Osteocyte (in vitro differentiated cells): Measurements from ENCODE around the gene RAD18. TPM values are rescaled to one million over a fixed set of nuclear protein-coding genes. Genes with fewer than 3 reads are reported as not detected.

Experiments used
- DNase-seq: peaks from one replicate; pipeline ENCODE4 v3.0.0; 2021; ENCODE audit warnings: mixed read lengths; ENCODE audit not compliant: unreplicated experiment; ENCODE audit errors: extremely low spot score
- H3K27ac Mint-ChIP-seq: one replicate; pipeline ENCODE4 v1.8.0; 2021; ENCODE audit warnings: mild to moderate bottlenecking, mixed read lengths; ENCODE audit not compliant: unreplicated experiment
- H3K27me3 Mint-ChIP-seq: one replicate; pipeline ENCODE4 v1.8.0; 2021; ENCODE audit warnings: mixed read lengths; ENCODE audit not compliant: unreplicated experiment
- H3K36me3 Mint-ChIP-seq: one replicate; pipeline ENCODE4 v1.8.0; 2021; ENCODE audit warnings: mixed read lengths; ENCODE audit not compliant: unreplicated experiment
- H3K4me1 Mint-ChIP-seq: one replicate; pipeline ENCODE4 v1.8.0; 2021; ENCODE audit warnings: mixed read lengths; ENCODE audit not compliant: unreplicated experiment
- H3K4me3 Mint-ChIP-seq: one replicate; pipeline ENCODE4 v1.8.0; 2021; ENCODE audit warnings: mild to moderate bottlenecking, moderate library complexity, mixed read lengths; ENCODE audit not compliant: unreplicated experiment
- H3K9me3 Mint-ChIP-seq: one replicate; pipeline ENCODE4 v1.8.0; 2021; ENCODE audit warnings: mixed read lengths; ENCODE audit not compliant: unreplicated experiment
- CTCF ChIP-seq: fragments of 200-600 bp; sonication (generic); IDR thresholded peaks from 2 replicates; pipeline ENCODE4 v1.5.0; 2021; ENCODE audit warnings: antibody characterized with exemption, mild to moderate bottlenecking, moderate library complexity
- total RNA-seq: library from RNA; stranded (reverse); gene quantifications from 2 replicates; pipeline ENCODE4 v1.2.1, GENCODE V29; 2021

RAD18 gene
- total RNA-seq, 1 donor from 2014 or later, result 18.6 TPM

DNA sequence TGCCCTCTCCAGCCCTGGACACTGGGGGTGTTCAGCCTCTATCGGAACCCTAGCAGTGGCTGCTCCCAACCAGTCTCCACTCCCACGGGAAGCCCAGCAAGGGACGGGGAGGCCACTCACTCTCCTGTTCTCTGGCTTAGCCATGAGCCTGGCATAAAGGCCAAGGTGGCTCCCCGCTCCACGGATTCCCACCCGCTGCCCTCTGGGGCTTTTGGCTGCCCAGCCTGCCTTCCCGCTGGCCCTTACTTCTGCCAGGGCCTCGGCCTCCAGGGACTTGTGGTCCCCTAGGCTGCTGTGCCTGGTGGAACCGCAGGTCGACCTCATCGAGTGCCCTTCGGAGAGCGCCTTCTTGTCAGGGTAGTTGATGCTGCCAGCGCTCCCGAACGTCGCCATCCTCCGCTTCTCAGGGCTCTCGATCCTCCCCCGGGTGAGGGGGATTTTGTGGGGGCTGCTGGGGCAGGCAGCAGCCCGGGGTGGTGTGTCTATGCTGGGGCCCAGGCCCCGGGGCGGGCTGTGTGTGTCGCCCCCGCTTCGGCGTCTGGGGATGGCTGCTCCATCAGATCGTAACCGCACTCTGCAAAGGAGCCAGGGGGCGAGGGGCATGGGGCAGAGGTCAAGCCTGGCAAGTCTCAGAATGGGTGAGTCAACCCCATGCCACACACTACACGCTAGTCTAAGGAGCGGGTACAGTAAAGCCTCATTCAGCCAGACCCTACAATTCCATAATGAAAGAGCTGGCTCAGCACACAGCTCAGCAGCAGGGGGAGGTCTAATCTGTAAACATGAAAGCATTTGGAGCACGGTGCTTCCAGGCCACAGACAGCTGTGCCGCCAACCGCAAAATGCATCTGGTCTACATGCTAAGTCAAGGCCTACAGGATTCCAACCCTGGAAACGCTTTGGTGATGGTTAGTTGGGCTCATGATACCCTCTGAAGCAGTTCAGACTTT lies 27.3 kb upstream of the RAD18 start:
- no peaks in the 10 kb centered on the region for H3K27me3 Mint-ChIP-seq
- H3K4me3 Mint-ChIP-seq, result no peak overlapping the region
- TF ChIP-seq CTCF, result no peak
- no peaks in the 10 kb centered on the region for H3K9me3 Mint-ChIP-seq
- no peak overlapping the region for H3K27ac Mint-ChIP-seq
- DNase-seq, result peak; percentile 83
- no peaks in the 10 kb centered on the region for H3K36me3 Mint-ChIP-seq
- peaks cover 2% of the 10 kb centered on the region for H3K4me1 Mint-ChIP-seq

DNA sequence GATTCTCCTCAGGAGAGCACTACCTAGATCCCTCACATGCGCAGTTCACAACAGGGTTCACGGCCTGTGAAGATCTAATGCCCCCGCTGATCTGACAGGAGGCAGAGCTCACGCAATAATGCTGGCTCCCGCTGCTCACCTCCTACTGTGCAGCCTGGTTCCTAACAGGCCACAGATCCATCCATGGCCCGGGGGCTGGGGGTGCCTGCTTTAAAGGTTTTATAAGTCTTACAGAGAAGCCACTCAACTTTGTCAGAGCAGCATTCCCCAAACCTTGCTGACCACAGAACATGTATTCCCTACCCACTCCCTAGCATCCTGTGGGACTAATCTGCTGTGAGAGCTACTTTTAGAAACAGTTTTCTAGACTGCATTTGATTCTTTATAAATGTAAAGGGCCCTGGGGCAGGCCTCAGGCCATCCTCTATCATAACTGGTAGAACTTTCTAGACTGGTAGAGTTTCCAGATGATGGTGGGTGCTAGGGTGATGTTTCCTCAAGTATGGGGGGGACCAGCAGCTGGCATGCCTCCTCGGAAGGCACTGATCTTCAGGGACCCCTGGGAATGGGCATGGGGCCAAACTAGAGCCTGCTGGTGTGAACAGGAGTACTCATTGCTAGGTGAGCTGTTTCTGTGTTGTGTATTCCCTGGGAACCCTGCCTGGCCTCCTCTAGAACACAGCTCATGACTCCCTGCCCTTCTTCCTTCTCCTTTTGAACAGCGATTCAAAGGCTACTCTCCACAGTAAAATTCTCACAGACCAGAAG lies 25.7 kb upstream of the RAD18 start:
- DNase-seq, result peak; percentile 59
- Mint-ChIP-seq H3K4me3 (no peak overlapping the region), H3K36me3 (no peaks in the 10 kb centered on the region), H3K9me3 (no peaks in the 10 kb centered on the region), H3K4me1 (peaks cover 2% of the 10 kb centered on the region), H3K27ac (no peak overlapping the region), H3K27me3 (no peaks in the 10 kb centered on the region)
- no peak for TF ChIP-seq CTCF

DNA sequence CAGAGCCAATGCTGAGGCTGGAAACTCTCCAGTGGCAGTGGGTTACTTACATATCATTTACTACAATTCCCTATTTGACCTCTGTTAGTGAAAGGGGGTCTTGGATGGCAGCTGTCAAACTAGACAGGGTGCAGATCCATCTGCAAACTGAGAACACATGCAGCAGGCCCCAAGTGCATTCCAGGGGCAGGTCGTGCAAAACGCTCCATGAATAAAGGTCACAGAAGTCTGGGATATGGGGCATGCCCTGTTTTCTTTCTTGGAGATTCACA lies 25.0 kb upstream of the RAD18 start:
- Mint-ChIP-seq H3K4me3 (no peak overlapping the region), H3K27me3 (no peaks in the 10 kb centered on the region), H3K36me3 (no peaks in the 10 kb centered on the region), H3K27ac (no peak overlapping the region), H3K9me3 (no peaks in the 10 kb centered on the region), H3K4me1 (peaks cover 2% of the 10 kb centered on the region)
- TF ChIP-seq CTCF, result no peak
- DNase-seq, result no peak

DNA sequence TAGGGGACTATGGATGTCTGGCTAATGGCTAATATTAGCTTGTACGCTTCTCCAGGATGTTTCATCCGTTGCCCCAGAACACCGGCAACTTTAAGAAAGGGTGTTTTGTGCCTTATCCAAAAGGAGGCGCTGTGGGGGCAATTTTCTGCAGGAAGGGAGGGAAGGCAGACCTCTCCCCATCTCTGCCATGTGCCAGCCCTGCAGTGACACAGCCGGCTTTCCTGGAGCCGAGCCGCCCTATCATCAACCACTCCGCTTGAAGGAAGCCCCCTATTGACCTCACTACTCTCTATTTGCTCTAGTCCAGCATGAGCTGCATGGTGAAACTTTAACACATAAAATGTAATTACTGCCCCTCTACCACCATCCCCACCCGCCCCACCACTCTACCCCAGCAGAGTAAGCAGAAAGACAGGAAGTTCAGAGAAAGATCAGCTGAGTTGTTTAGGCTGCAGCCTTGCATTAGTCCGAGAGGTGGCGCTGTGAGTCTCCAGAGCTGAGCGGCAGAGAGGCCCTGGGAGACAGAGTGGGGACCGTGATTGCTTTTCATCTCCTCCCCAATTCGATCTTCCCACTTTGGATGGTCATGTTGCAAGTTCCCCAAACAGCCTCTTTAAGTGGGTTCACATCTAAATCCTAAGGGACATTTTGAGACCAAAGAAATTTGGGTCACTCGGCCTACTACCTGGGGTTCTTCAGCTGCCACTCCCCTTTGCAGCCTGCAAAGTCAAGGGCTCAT lies 24.5 kb upstream of the RAD18 start:
- H3K36me3 Mint-ChIP-seq, result no peaks in the 10 kb centered on the region
- H3K4me3 Mint-ChIP-seq, result no peak overlapping the region
- no peak for DNase-seq
- H3K9me3 Mint-ChIP-seq, result no peaks in the 10 kb centered on the region
- peak; percentile 73 for TF ChIP-seq CTCF
- H3K27ac Mint-ChIP-seq, result no peak overlapping the region
- no peaks in the 10 kb centered on the region for H3K27me3 Mint-ChIP-seq
- H3K4me1 Mint-ChIP-seq, result peaks cover 2% of the 10 kb centered on the region
